HG03045 (cell line): ENCODE data around the gene DAP.

Experiments
- ATAC-seq: cut with Tn5 transposase; IDR thresholded peaks from one replicate; pipeline ENCODE4 v1.9.1; 2021; ENCODE audit warnings: mild to moderate bottlenecking, moderate library complexity; ENCODE audit not compliant: unreplicated experiment

Gene DAP

DNA sequence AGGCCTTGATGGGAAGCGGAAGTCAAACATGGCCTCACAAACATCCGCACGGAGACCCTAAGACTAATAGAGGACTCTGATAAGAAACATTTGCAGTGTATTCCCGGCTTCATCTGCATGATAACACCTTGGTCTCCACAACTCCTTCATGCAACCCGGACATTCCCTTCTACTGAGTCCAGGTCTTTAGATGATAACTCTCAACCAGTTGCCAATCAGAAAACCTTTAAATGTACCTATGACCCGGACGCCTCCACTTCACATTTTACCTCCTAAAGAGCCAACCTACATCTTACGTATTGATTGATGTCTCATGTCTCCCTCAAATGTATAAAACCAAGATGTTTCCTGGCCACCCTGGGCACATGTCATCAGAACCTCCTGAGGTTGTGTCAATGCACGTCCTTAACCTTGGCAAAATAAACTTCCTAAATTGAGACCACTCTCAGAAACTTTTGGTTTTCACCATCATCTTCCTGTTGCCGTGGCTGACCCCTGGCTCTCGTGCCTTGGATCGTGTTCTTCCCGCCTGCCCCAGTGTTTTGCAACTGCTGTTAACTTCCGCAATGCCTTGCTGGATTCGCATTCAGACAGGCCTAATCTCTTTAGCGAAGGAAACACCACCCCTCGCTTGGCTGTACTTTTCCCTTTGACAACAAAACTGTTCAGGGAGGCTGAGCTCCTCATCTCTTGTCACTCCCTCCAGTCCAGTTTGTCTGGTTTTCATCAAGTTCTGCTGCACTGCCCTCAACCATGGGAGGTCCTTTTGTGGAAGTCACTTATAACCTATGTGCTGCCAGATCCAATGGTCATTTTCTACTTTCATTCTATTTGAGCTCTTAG lies 1.1 kb upstream of the DAP start:
- ATAC-seq = no peak

- no peak for ATAC-seq
Observed at GRCh38 chr5:10760921-10761184, 181 bp downstream of the DAP start.

GRCh38 chr5:10760096-10760920 lies 726 bp downstream of the DAP start:
- peak; percentile 39 for ATAC-seq

DNA sequence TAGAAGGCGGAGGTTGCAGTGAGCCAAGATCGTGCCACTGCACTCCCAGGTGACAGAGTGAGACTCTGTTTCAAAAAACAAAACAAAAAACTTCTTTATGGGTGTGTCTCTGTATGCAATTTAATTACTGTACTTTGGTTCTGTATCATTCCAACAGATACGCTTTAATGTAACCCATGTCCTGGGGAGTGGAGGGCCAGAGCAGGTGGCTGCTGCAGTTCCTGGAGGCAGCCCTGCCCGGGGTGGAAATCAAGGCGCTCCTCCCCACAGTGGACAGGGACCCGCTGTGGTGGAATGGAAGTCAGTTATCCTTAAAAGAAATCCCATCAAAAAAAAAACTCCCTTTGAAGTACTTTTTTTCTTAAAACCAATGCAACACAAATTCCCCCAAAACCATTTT lies 1.9 kb downstream of the DAP start:
- ATAC-seq = no peak

- no peak for ATAC-seq
Observed at GRCh38 chr5:10757922-10758555, 3.0 kb downstream of the DAP start.

DNA sequence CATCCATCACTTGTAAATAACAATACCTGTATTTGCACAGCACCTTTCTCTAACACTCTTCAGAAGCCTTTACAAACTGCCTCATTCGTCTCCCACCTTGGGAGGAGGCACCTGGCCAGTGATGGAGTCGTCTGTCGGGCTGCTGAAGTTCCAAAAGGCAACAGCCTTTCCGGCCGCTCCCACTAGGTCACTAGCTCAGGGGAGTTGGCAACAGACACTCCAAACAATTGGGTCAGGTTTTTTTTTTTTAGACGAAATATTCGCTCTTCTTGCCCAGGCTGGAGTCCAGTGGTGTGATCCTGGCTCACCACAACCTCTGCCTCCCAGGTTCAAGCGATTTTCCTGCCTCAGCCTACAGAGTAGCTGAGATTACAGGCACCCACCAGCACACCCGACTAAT lies 4.0 kb downstream of the DAP start:
- no peak for ATAC-seq

- ATAC-seq = no peak
Observed at GRCh38 chr5:10756549-10756948, 4.5 kb downstream of the DAP start.

GRCh38 chr5:10753178-10753577 lies 7.9 kb downstream of the DAP start:
- no peak for ATAC-seq

- no peak for ATAC-seq
Observed at GRCh38 chr5:10752451-10752850, 8.6 kb downstream of the DAP start.

DNA sequence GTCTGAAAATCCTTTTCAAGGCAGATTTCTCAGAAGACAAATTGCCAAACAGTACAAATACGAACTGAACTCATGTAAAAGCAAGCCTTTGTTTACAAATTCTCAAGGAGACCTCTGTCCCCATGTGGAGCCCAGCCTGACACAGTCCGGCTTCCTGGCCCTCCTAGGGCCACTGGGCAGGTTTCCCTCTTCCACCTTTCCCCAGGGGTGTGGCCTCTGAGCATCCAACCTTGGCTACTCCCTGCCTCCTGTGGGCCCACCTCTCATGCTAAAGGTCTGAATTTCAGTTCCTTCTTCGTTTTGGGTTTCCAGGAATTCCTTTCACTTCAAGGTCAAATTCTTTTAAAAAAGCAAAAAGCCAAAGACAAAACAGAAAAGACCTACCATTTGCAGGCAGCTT lies 10.1 kb downstream of the DAP start:
- no peak for ATAC-seq

GRCh38 chr5:10747678-10748622 lies 13.1 kb downstream of the DAP start:
- peak; percentile 44 for ATAC-seq

GRCh38 chr5:10746711-10747110 lies 14.3 kb downstream of the DAP start:
- no peak for ATAC-seq

DNA sequence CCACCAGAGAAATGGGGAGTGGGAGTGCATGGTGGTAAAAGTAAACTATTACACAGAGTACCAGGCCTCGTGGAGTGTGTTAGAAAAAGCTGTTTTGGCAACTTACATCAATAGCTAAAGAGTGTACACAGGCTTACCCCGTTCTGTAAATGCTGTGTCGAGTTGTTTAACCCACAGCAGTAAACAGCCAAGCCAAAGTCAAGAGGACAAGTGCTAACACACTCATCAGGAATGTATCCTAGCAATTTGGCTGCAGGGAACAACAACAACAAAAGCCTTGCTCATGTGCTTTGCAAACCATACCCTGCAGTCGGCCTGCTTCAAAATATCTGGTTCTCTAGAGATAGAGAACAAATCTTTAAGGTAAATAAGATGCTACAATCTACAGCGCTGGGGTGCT lies 15.9 kb downstream of the DAP start:
- ATAC-seq = no peak

- ATAC-seq = no peak
Observed at GRCh38 chr5:10744681-10745080, 16.4 kb downstream of the DAP start.

- ATAC-seq = no peak
Observed at GRCh38 chr5:10743951-10744350, 17.1 kb downstream of the DAP start.

DNA sequence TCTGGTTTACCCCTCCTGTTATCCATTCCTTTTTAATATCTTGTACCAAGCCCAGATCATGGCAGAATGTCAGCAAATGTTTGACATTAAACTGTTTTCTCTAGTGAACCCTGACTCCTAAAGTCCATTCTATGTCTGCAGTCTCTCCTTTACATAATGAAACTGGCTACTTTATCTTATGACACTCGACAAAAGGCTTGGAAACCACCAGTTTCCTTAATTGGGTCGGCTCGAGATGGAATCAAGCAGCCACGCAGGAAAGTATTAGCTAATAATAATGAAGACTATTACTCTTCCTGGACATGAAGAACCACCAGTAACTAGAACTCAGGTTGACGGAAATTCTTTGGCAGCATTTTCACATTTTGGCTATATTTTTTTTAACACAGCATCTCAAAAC lies 17.5 kb downstream of the DAP start:
- no peak for ATAC-seq

- ATAC-seq = no peak
Observed at GRCh38 chr5:10741661-10742060, 19.4 kb downstream of the DAP start.

GRCh38 chr5:10740384-10740783 lies 20.6 kb downstream of the DAP start:
- ATAC-seq = no peak

- ATAC-seq = no peak
Observed at GRCh38 chr5:10737880-10738279, 23.2 kb downstream of the DAP start.

DNA sequence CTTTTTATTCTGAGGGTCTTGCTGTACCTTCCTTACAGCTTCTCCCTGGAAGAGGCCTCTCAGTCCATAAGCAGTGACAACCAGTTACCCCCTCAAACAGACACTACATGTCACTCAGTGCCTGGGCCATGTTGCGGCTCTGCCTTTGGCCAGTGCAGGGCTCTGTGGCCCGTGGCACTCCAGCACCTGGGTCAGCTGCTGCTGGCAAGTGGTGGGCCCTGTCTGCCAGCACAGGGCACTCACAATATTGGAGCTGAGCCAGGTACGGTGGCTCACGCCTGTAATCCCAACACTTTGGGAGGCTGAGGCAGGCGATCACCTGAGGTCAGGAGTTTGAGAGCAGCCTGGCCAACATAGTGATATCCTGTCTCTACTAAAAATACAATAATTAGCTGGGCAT lies 24.2 kb downstream of the DAP start:
- no peak for ATAC-seq

- no peak for ATAC-seq
Observed at GRCh38 chr5:10736354-10736753, 24.7 kb downstream of the DAP start.
